Thoracic aorta (tissue), 2 donors: ENCODE measurements around the gene SLC7A1. TPM values are rescaled to one million over a fixed set of nuclear protein-coding genes. Genes with fewer than 3 reads are reported as not detected.

Experiments
- ATAC-seq: fragments of 150-250 bp; one replicate; pipeline ENCODE4 v1.8.0; 2017; ENCODE audit warnings: low read depth; ENCODE audit not compliant: insufficient number of reproducible peaks, low FRiP score
- DNase-seq: peaks from one replicate; pipeline ENCODE4 v3.0.0-alpha.2; 2020; ENCODE audit warnings: low spot score
- H3K27ac ChIP-seq, 2 donors: fragments of 200-600 bp; sonication (generic); 1 replicate in 1 of 2; 2 replicates in 1 of 2; pipeline ENCODE4 v1.5.1; 2016; ENCODE audit warnings: mild to moderate bottlenecking in 2 of 2, moderate library complexity in 2 of 2
- H3K27me3 ChIP-seq: fragments of 200-600 bp; sonication (generic); replicated peaks from 2 replicates; pipeline ENCODE4 v1.6.0; 2016; ENCODE audit warnings: mild to moderate bottlenecking; ENCODE audit not compliant: insufficient read depth
- H3K36me3 ChIP-seq: fragments of 200-600 bp; sonication (generic); one replicate; pipeline ENCODE4 v1.5.1; 2016
- H3K4me1 ChIP-seq, 2 donors: fragments of 200-600 bp; sonication (generic); 1 replicate in 1 of 2; 2 replicates in 1 of 2; pipeline versions ENCODE4 v1.5.1 to v1.6.0; 2016; ENCODE audit warnings: low read depth in 2 of 2, mild to moderate bottlenecking in 1 of 2; ENCODE audit not compliant: control insufficient read depth in 1 of 2
- H3K4me3 ChIP-seq: fragments of 200-600 bp; sonication (generic); 2 replicates; pipeline ENCODE4 v1.5.1; 2016; ENCODE audit warnings: mild to moderate bottlenecking
- H3K9me3 ChIP-seq: fragments of 200-600 bp; sonication (generic); 2 replicates; pipeline ENCODE4 v1.5.1; 2016
- total RNA-seq, 2 donors: library from RNA; depleted of rRNA; stranded (reverse); fragments of >200 nt; gene quantifications; one replicate each; pipeline versions ENCODE4 v1.1.0 to v1.2.3, GENCODE V29; 2016
- TF ChIP-seq, protein P1 (sequence below): fragments of 200-600 bp; sonication (generic); IDR thresholded peaks from one replicate; pipeline ENCODE4 v1.5.1; 2019; ENCODE audit warnings: antibody characterized with exemption

The SLC7A1 gene
- total RNA-seq, 2 donors from 2014 or later, result 24.0 to 39.1 TPM

DNA sequence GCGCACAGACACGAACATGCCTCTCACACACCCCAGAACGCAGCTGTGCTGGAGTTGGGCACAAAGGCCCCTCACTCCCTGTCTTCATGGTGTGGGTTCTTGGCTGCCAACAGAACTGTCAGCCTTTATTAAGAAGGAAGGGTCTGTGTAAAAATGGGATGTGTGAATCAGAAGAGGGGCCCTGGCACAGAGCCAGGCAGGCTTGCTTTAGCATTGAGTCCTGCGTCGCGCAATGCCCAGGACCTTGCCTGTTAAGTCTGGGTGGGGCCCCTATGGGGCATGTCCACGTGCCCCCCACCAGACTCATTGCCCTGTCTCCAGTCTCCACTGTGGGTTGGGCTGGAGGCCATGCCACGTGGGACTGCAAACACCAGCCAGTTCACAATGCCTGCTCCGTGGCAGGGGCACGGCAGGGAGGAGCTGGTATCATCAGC lies 84.8 kb downstream of the SLC7A1 start:
- Histone ChIP-seq H3K4me1 (peaks cover 0 to 13% of the 10 kb centered on the region in 2 donors), H3K27ac (no peak overlapping the region), H3K4me3 (no peak overlapping the region), H3K9me3 (no peaks in the 10 kb centered on the region), H3K36me3 (peaks cover 21% of the 10 kb centered on the region), H3K27me3 (no peaks in the 10 kb centered on the region)
- DNase-seq (no peak), ATAC-seq (no peak)
- TF ChIP-seq, protein P1, sequence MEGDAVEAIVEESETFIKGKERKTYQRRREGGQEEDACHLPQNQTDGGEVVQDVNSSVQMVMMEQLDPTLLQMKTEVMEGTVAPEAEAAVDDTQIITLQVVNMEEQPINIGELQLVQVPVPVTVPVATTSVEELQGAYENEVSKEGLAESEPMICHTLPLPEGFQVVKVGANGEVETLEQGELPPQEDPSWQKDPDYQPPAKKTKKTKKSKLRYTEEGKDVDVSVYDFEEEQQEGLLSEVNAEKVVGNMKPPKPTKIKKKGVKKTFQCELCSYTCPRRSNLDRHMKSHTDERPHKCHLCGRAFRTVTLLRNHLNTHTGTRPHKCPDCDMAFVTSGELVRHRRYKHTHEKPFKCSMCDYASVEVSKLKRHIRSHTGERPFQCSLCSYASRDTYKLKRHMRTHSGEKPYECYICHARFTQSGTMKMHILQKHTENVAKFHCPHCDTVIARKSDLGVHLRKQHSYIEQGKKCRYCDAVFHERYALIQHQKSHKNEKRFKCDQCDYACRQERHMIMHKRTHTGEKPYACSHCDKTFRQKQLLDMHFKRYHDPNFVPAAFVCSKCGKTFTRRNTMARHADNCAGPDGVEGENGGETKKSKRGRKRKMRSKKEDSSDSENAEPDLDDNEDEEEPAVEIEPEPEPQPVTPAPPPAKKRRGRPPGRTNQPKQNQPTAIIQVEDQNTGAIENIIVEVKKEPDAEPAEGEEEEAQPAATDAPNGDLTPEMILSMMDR, result no peak

DNA sequence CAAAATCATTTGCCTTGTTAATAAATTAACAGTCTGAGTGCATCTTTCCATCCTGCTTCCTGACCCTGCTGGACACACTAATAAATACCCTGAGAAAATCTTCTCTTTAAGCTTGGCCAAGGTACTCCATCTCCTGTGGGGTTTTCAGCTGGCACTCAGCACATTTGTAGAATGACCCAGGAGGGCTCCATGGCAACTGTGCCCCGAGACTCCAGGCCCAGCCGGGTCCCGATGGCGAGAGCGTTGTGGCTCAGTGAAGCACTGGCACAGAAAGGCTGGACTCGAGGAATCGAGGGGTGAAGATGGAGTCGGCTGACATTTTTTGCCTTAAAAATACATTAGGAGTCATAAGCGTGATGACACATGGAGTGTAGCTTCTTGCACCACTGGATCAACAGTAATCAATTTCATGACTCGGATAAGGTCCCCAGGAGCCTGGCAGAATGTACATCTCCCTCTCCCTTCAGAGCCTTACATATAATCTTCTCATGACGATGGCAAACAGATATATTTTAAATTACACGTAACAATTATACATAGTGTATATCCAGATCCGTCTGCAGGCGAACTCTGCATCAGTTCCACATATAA lies 85.4 kb downstream of the SLC7A1 start:
- TF ChIP-seq, protein P1, result no peak
- H3K27me3 ChIP-seq, result no peaks in the 10 kb centered on the region
- H3K36me3 ChIP-seq, result peaks cover 17% of the 10 kb centered on the region
- DNase-seq, result no peak
- H3K27ac ChIP-seq, result no peak overlapping the region
- no peak overlapping the region for H3K4me3 ChIP-seq
- H3K4me1 ChIP-seq, result peaks cover 0 to 13% of the 10 kb centered on the region in 2 donors
- no peak for ATAC-seq
- H3K9me3 ChIP-seq, result no peaks in the 10 kb centered on the region

DNA sequence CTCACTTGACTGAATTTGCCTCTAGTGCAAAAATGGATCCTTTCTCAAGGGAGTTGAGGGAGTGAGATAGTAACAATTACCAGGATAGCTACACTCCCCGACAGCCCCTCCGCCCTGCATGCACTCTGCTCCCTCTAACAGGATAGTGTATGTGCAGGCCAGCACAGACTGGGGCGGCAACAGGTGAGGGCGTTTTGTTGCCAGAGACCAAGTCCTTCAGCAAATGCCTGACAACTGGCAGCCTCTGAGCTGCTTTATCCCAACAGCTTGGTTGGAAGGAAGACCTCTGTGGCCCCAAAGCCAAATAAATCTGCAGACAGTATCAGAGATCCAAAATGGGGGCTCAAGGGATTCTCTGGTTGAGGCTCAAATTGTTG lies 86.6 kb downstream of the SLC7A1 start:
- Histone ChIP-seq H3K27ac (no peak overlapping the region), H3K9me3 (no peaks in the 10 kb centered on the region), H3K4me1 (peaks cover 0 to 13% of the 10 kb centered on the region in 2 donors), H3K4me3 (no peak overlapping the region), H3K36me3 (peaks cover 9% of the 10 kb centered on the region), H3K27me3 (no peaks in the 10 kb centered on the region)
- TF ChIP-seq, protein P1, result no peak
- DNase-seq, result no peak
- ATAC-seq, result no peak

DNA sequence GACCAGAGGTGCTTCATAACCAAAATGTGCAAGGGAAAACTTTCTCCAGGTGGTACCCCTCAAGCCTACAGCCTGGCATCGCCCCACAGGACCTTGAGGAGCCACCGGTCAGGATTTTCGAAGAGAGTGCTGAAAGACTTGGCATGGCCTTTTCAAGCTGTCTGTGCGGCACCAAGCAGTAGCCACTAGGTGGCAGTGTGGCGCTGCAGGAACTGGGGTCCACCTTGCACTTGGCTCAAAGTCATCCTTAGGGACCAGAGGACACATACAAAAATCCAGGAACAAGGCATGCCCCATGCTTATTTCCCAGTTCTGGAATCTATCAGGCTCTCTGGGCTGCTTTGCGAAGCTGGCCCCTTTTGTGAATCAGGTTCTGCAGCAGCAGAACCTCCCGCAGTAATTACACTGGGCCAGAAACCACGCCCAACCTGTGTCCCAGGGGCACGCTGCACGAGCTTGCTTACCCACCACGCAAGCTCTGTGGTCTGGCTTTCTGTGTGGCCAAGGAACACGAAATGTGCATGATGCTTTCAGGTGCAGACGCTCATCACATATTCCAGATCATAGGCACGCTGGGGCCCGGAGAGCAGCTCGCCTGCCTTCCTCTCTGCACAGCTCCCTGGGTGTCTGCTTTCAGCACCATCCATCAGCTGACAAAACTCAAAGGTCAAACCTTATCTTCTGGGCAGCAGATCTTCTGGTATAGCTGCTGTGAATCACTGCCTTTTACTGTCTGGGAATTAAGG lies 87.2 kb downstream of the SLC7A1 start:
- no peak overlapping the region for H3K27ac ChIP-seq

DNA sequence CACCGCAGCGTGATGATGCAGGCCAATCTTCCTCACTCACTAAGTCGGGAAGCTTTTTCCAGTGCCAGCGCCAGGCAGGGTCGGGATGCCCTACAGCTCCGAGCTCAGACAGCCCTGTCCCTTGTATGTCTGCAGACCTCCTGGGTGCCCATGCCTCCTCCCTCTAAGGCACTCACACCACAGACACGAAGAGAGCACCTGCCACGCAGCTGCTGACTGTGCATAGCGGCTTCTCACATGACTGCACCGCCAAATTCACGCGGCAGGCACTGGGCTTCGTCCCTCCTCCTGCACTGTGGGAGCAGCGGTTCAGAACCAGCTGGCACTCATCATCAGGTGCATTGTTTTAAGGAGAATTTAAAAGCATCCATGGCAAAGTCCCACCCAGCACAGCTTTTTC lies 88.1 kb downstream of the SLC7A1 start:
- TF ChIP-seq, protein P1, result no peak
- H3K36me3 ChIP-seq, result peaks cover 8% of the 10 kb centered on the region
- no peak overlapping the region for H3K27ac ChIP-seq
- H3K9me3 ChIP-seq, result no peaks in the 10 kb centered on the region
- H3K27me3 ChIP-seq, result no peaks in the 10 kb centered on the region
- H3K4me1 ChIP-seq, result peaks cover 0 to 13% of the 10 kb centered on the region in 2 donors
- ATAC-seq, result no peak
- DNase-seq, result no peak
- no peak overlapping the region for H3K4me3 ChIP-seq

More for the DNA sequence above, 87.2 kb downstream of the SLC7A1 start:
- Histone ChIP-seq H3K4me3 (no peak overlapping the region), H3K9me3 (no peaks in the 10 kb centered on the region), H3K27me3 (no peaks in the 10 kb centered on the region), H3K36me3 (peaks cover 4% of the 10 kb centered on the region), H3K4me1 (peaks cover 0 to 13% of the 10 kb centered on the region in 2 donors)
- ATAC-seq (peak; percentile 55), DNase-seq (peak; percentile 45)
- TF ChIP-seq, protein P1, result peak; percentile 96
